ENCODE data around the gene TTLL5.

DNA sequence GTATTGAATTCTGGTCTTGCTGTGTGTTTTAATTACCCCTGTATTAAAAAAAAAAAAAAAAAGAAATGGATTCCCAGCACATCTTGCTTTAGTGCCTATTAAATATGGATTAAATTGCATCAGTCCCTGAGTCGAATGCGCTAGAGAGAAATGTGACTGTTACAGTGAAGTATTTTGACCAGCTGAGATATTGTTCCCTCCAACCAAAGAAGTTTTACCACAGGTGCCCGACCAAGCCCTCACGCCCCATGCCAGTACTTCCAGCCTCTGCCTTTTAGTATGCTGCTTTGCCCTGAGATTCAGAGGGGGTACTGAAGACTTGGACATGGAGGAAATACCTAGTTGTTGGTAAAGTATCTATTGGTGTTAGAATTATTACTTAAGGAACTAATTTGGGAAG lies 159.7 kb downstream of the TTLL5 start:
- no peak for TF ChIP-seq GATA2 (IDR thresholded peaks at IDR 0.05; ENCODE audit: low read depth, low read length)
- no peak for TF ChIP-seq GATA3 (IDR thresholded peaks at IDR 0.05; ENCODE audit: low read depth, low read length)
